Keratinocyte (primary cell): ENCODE measurements around the gene ICA1L. TPM values are rescaled to one million over a fixed set of nuclear protein-coding genes. Genes with fewer than 3 reads are reported as not detected.

Experiments
- DNase-seq: peaks from one replicate; pipeline ENCODE4 v3.0.0-alpha.2; 2011; ENCODE audit warnings: low read depth, missing footprints, low spot score
- FAIRE-seq: peaks from 2 replicates; lab custom pipeline; 2011; peaks lifted over from hg19 to GRCh38; lab: Jason Lieb, UNC
- H2AFZ ChIP-seq: 2 replicates; pipeline ENCODE4 v1.6.0; 2012; ENCODE audit warnings: low read length, control low read depth, inconsistent platforms; ENCODE audit not compliant: control insufficient read depth
- H3K27ac ChIP-seq: 2 replicates; pipeline ENCODE4 v1.5.1; 2011; ENCODE audit warnings: low read length; ENCODE audit not compliant: control insufficient read depth, insufficient read depth
- H3K27me3 ChIP-seq: 3 replicates; pipeline ENCODE4 v1.6.0; 2011; ENCODE audit warnings: low read length; ENCODE audit not compliant: control insufficient read depth, insufficient read depth; ENCODE audit errors: extremely low read depth
- H3K36me3 ChIP-seq, 2 experiments: 2 replicates in 1 of 2; 3 replicates in 1 of 2; pipeline ENCODE4 v1.5.1; 2011; ENCODE audit warnings: low read length in 2 of 2, mild to moderate bottlenecking in 1 of 2; ENCODE audit not compliant: control insufficient read depth in 2 of 2, insufficient read depth in 2 of 2; ENCODE audit errors: extremely low read depth in 1 of 2
- H3K4me1 ChIP-seq: 3 replicates; pipeline ENCODE4 v1.5.1; 2011; ENCODE audit warnings: low read length; ENCODE audit not compliant: control insufficient read depth, insufficient read depth; ENCODE audit errors: extremely low read depth
- H3K4me2 ChIP-seq: 3 replicates; pipeline ENCODE4 v1.6.0; 2011; ENCODE audit warnings: low read depth, low read length; ENCODE audit not compliant: control insufficient read depth, insufficient read depth; ENCODE audit errors: extremely low read depth
- H3K4me3 ChIP-seq, 3 experiments: fragments of 200-600 bp in 1 of 3; sonication (generic) in 1 of 3; 2 replicates in 2 of 3; 3 replicates in 1 of 3; pipeline ENCODE4 v1.5.1; 2011 to 2016; ENCODE audit warnings: low read length in 3 of 3, mild to moderate bottlenecking in 3 of 3, control low read depth in 2 of 3, inconsistent platforms in 1 of 3, low read depth in 1 of 3, mixed read lengths in 1 of 3, mixed run types in 1 of 3, moderate library complexity in 1 of 3; ENCODE audit not compliant: control insufficient read depth in 2 of 3, insufficient read depth in 2 of 3; ENCODE audit errors: extremely low read depth in 1 of 3
- H3K79me2 ChIP-seq: 2 replicates; pipeline ENCODE4 v1.6.0; 2012; ENCODE audit warnings: low read length; ENCODE audit not compliant: control insufficient read depth, insufficient read depth
- H3K9ac ChIP-seq: 3 replicates; pipeline ENCODE4 v1.6.0; 2011; ENCODE audit warnings: low read length; ENCODE audit not compliant: control insufficient read depth, insufficient read depth; ENCODE audit errors: extremely low read depth
- H3K9me1 ChIP-seq: 3 replicates; pipeline ENCODE4 v1.6.0; 2011; ENCODE audit warnings: low read length; ENCODE audit not compliant: control insufficient read depth, insufficient read depth; ENCODE audit errors: extremely low read depth
- H3K9me3 ChIP-seq: 2 replicates; pipeline ENCODE4 v1.5.1; 2012; ENCODE audit warnings: low read depth, low read length; ENCODE audit not compliant: control insufficient read depth
- H4K20me1 ChIP-seq: 3 replicates; pipeline ENCODE4 v1.6.0; 2011; ENCODE audit warnings: low read length; ENCODE audit not compliant: control insufficient read depth, insufficient read depth; ENCODE audit errors: extremely low read depth
- EZH2 ChIP-seq: IDR thresholded peaks from one replicate; pipeline ENCODE4 v1.6.1; 2012; ENCODE audit warnings: inconsistent platforms, mild to moderate bottlenecking, low read length, moderate library complexity
- dilution Hi-C: fragments of 300-500 bp; cut with MboI; formaldehyde crosslinking; loops from one replicate; pipeline ENCODE4 v1.7.0; 2020; ENCODE audit warnings: low sequenced_read_pairs; ENCODE audit not compliant: extremely low pct_ligation_motif_present
- polyA plus RNA-seq, 5 experiments: library from polyadenylated mRNA; depleted of rRNA in 3 of 5; stranded (reverse) in 3 of 5; stranded (forward) in 1 of 5; unstranded in 1 of 5; fragments of >200 nt; gene quantifications; 1 replicate in 1 of 5; 2 replicates in 3 of 5; 3 replicates in 1 of 5; pipeline versions ENCODE4 v1.2.1 to v1.2.3, GENCODE V29; 2011 to 2012; ENCODE audit warnings: missing spikeins in 2 of 5, low read depth in 1 of 5, low replicate concordance in 1 of 5
- TF ChIP-seq, protein P1 (sequence below), 3 experiments: IDR thresholded peaks in 1 of 3; conservative IDR thresholded peaks in 1 of 3; optimal IDR thresholded peaks in 1 of 3; 2 replicates in 2 of 3; 3 replicates in 1 of 3; pipeline versions ENCODE3 to v1.5.1; 2011; ENCODE audit warnings: low read length in 3 of 3, mild to moderate bottlenecking in 3 of 3, moderate library complexity in 2 of 3, control low read depth in 1 of 3, inconsistent platforms in 1 of 3; ENCODE audit not compliant: insufficient read depth in 2 of 3; ENCODE audit errors: extremely low read depth in 1 of 3

Gene ICA1L
- polyA plus RNA-seq, 1 donor (not counting 4 experiments of a cell fraction or from before 2014, with no cell fraction given): 2.2 TPM

DNA sequence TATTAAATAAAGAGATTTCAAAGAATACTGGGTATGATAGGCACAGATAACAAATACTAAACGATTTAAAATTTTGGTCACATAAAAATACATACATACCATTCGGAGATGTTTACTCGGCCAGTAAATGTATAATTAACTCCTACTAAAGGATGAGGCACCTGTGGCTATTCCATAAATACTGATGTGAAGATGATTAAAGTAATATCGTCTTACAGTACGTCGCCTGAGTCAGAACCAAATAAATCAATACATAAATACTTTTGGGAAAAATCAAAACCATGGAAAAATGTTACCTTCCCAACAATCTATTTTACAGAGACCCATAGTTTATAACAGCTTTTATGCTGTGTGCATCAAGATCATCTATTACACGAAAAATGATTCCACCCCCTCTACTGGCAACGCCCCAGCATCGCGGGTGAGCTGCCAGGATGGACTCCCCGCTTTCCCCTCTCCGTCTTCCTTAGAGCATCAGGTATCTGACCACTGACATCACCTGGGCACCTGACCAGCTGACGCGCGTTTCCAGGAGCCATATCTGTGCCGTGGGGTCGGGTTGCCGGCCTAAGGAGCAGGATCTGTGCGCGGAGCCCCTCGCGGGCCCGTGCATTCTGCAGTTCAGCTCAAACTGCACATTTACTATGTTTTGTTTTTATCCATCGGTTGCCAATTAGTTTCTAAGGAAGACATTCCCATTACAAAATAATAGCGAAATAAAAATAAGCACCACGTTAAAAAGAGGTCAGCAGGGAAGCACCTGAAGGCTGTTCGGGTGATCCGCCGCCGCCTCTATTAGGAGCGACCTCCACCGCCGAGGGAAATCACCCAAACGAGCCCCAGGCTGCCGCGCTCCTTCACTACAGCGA lies 901 bp downstream of the ICA1L start:
- H4K20me1 ChIP-seq: no peaks in the 10 kb centered on the region
- TF ChIP-seq, protein P1, sequence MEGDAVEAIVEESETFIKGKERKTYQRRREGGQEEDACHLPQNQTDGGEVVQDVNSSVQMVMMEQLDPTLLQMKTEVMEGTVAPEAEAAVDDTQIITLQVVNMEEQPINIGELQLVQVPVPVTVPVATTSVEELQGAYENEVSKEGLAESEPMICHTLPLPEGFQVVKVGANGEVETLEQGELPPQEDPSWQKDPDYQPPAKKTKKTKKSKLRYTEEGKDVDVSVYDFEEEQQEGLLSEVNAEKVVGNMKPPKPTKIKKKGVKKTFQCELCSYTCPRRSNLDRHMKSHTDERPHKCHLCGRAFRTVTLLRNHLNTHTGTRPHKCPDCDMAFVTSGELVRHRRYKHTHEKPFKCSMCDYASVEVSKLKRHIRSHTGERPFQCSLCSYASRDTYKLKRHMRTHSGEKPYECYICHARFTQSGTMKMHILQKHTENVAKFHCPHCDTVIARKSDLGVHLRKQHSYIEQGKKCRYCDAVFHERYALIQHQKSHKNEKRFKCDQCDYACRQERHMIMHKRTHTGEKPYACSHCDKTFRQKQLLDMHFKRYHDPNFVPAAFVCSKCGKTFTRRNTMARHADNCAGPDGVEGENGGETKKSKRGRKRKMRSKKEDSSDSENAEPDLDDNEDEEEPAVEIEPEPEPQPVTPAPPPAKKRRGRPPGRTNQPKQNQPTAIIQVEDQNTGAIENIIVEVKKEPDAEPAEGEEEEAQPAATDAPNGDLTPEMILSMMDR (optimal IDR thresholded peaks at IDR 0.05 in 1 of 3, IDR thresholded peaks at IDR 0.05 in 1 of 3, conservative IDR thresholded peaks at IDR 0.05 in 1 of 3; ENCODE audit: extremely low read depth in 1 of 3, insufficient read depth in 2 of 3, low read length in 3 of 3): peak; percentile 38 to 75 (median 63)
- TF ChIP-seq EZH2: no peak
- H3K9ac ChIP-seq: peak overlapping the region; percentile 81
- no peak for DNase-seq
- peak; percentile 62 for FAIRE-seq
- no peaks in the 10 kb centered on the region for H3K27me3 ChIP-seq
- peaks cover 5% of the 10 kb centered on the region for H3K4me1 ChIP-seq
- dilution Hi-C loops: no loop called here
- peak overlapping the region; percentile 56 for H3K27ac ChIP-seq
- H3K9me3 ChIP-seq: no peaks in the 10 kb centered on the region
- H2AFZ ChIP-seq: peak overlapping the region; percentile 97
- H3K4me3 ChIP-seq: peak overlapping the region; percentile 78 to 88 (median 82)
- no peaks in the 10 kb centered on the region for H3K9me1 ChIP-seq
- H3K4me2 ChIP-seq: peak overlapping the region; percentile 97
- H3K36me3 ChIP-seq: no peaks in the 10 kb centered on the region
- no peaks in the 10 kb centered on the region for H3K79me2 ChIP-seq

- H2AFZ ChIP-seq: no peak overlapping the region
- dilution Hi-C loops: no loop called here
- H3K4me1 ChIP-seq: no peaks in the 10 kb centered on the region
- no peaks in the 10 kb centered on the region for H4K20me1 ChIP-seq
- DNase-seq (no peak), FAIRE-seq (no peak)
- H3K9ac ChIP-seq: no peak overlapping the region
- no peaks in the 10 kb centered on the region for H3K79me2 ChIP-seq
- no peaks in the 10 kb centered on the region for H3K9me1 ChIP-seq
- TF ChIP-seq, protein P1 (optimal IDR thresholded peaks at IDR 0.05 in 1 of 3, IDR thresholded peaks at IDR 0.05 in 1 of 3, conservative IDR thresholded peaks at IDR 0.05 in 1 of 3; ENCODE audit: extremely low read depth in 1 of 3, insufficient read depth in 2 of 3, low read length in 3 of 3): no peak
- no peak for TF ChIP-seq EZH2
- no peak overlapping the region for H3K4me3 ChIP-seq
- no peak overlapping the region for H3K27ac ChIP-seq
- H3K4me2 ChIP-seq: no peak overlapping the region
- no peaks in the 10 kb centered on the region for H3K9me3 ChIP-seq
- no peaks in the 10 kb centered on the region for H3K27me3 ChIP-seq
- no peaks in the 10 kb centered on the region for H3K36me3 ChIP-seq
These were observed 9.6 kb downstream of the ICA1L start for GRCh38 chr2:202861987-202862386.
